Measurements from ENCODE around the gene IER5L.

The IER5L gene

DNA sequence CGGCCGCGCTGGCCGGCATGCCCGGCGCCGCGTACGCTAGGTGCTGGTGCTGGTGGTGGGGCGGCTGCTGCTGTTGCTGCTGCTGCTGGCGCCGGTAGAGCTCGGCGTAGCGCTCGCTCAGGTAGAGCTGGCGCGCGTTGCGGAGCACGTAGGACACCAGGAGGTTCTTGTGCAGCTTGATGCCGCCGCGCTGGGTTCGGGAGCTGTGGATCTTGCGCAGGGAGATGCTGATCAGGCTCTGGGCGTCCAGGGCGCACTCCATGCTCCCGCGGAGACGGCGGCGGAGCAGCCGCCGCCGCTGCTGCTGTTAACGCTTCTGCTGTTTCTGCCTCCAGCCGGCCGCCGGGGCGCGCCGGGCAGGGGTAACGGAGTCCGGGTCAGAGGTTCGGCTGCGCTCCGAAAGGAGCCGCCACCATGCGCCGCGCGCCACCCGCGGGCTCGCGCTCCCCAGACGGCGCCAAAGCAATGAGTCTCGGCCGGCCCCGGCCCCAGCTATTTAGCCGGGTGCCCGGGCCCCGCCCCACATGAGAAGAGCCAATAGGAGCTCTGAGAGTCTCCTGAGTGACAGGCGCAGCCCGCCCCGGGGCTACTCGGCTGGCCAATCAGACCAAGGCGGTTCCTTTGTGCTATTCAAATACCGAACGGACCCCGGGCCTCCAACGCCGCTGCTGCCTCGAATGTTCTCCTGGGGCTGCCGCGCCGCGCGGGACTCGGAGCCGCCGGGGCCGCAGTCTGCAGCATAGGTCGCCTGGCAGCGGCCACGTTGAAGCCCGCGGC lies at the start of gene IER5L:
Gene IER5L, minus strand, starts transcription at position 471 of the 777 bp plus-strand sequence. Its CDS starts 209 bp downstream, at position 262.
- peak; percentile 98 for DNase-seq (ENCODE audit: low read depth, low spot score)

DNA sequence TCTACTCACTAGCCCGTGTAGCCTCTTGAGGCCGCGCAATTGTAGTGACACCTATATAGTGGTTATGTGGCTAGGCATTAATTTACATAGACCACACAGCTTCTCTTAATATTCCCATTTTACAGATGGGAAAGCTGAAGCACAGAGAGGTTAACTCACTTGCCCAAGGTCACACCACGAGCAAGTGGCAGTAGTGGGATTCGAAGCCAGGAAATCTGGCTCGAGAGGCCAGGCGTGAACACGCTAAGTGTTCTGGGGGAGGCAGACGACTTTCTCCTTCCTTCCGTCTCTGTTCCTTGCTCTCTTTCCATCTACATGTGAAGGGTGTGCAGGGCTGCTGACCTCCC lies 49.8 kb upstream of the IER5L start:
- DNase-seq (ENCODE audit: low read depth, low spot score) = no peak

DNA sequence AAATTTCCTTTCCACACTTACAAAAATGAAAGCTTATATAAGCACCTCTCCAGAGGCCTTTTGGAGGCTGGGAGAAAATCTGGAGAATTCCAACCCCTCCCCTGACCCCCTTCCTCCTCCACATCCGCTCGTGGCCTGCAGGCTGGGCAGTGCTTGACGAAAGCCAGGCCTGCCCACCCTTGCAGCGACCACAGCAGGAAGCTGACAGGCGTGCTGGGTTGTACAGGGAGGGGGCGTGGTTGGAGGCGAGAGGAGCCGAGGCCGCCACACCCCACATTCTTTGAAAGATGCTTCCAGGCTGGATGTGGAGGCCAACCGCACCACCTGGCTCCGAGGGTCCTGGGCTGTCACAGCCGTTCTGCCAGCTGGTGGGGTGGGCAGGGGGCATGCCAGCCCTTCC lies 47.8 kb upstream of the IER5L start:
- peak; percentile 97 for DNase-seq (ENCODE audit: low read depth, low spot score)

DNA sequence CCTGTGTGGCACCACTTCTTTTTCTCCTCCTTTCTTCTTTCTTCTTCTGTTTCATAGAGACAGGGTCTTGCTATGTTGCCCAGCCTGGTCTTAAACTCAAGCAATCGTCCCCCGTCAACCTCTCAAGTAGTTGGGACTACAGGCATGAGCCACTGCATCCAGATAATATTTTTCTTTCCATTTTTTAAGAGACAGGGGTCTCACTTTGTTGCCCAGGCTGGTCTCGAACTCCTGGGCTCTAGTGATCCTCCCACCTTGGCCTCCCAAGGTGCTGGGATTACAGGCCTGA lies 47.4 kb upstream of the IER5L start:
- no peak for DNase-seq (ENCODE audit: low read depth, low spot score)

DNA sequence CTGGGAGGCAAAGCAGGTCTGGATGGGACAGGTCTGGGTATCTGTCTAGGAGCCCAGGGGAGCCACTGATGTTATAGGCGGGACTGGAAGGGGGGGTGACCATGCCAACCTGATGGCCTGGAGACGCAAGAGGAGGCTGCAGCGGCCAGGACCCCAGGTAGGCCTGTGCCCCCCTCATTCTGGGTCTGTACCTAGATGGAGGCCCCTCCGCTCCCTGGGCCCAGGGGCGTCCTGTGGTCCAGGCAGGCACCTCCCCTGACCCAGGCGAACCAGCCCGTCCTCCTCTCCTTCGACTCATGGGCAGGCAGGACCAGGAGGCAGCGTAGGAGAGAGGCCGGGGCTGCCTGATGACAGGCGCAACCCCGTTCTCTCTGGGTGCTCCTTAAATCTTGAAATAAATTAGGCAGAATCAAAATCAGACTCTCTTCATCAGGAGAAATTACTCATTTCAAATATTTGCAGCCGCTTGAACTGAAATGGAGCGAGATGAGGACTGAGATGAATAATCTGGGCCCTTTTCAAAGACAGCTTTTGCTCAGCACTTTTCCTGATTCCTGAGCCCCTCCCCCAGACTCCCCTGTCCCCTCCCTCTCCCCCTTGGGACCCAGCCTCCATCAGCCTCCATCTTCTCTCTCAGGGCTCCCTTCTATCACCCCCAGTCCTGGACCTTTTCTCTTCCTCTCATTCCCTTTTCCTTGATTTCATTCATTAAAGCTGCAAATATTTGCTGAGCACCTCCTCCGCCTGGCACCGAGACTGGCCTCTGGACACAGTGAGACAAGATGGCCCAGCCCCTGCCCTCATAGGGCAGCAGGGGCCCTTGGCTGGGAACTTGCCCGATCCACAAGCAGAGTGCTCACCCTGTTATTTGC lies 46.8 kb upstream of the IER5L start:
- DNase-seq (ENCODE audit: low read depth, low spot score) = no peak

DNA sequence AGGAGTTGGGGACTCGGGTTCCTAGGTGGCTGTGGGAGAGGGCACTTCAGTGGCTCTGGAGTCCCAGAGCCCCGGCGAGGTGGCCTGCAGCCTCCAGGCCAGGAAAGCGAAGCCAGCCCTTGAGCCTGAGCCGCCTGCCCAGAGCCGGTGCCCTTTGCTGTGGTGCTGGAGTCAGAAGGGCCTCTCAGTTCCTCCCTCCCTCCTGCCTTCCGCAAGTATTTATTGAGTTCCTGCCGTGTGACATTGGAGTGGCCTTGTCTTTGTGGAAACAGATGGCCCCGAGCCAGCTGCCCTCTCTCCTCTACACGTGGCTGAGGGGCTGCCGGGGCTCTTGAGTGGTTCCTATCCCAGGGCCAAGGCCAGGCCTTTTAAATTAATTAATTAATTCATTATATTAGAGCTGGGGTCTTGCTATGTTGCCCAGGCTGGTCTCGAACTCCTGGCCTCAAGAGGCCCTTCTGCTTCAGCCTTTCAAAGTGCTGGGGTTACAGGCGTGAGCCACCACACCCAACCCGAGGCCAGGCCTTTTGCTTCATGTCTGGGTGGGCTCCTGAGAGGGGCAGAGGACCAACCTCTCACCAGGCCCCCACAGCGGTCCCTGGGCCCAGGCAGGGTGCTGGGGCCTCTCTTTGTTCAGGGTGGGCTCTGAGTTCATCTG lies 45.6 kb upstream of the IER5L start:
- no peak for DNase-seq (ENCODE audit: low read depth, low spot score)

DNA sequence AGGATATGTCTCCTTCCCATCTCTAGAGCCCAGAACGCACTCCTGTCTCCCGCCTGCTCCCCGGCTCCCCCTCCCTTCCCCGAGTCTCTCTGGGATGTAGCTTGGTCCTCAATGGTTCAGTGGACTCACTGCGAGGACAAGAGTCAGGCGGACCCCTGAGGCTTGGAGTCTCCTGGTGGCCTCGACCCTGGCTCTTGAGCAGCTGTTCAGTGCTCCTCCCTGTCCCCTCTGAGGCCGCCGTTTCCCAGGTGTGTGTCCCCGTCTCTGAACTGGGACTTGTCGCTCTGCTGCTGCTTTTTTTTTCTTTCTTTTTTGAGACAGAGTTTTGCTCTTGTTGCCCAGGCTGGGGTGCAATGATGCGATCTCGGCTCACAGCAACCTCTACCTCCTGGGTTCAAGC lies 44.8 kb upstream of the IER5L start:
- DNase-seq (ENCODE audit: low read depth, low spot score) = no peak

DNA sequence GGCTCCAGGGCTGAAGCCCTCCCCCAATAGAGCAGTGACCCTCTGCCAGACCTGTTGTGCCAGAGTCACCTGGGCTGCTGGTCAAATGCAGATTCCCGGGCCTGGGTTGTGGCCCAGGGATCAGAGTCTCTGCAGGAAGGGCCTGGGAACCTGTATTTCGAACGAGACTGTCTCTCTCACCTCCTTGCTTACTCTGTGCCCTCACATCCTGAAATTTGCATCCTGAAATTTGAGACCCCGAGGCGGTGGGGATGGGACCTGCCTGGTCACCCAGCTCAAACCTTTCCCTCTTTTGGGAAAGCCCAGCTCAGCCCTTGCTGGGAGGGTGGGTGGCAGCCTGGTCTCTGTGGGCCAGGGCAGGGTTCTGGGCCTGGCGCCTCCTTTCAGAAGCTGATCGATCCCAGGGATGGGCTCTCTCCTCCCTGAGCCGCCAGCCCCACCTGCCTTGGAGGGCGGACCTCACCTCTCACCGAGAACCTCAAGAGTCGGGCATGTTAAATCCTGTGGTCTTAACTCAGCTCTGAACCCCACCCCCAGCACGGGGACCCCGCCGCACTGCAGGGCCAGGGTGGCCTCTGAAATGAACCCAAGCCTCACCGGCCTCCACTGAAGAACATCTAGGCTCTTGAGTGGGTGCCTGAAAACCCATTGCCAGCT lies 44.0 kb upstream of the IER5L start:
- DNase-seq (ENCODE audit: low read depth, low spot score) = no peak

DNA sequence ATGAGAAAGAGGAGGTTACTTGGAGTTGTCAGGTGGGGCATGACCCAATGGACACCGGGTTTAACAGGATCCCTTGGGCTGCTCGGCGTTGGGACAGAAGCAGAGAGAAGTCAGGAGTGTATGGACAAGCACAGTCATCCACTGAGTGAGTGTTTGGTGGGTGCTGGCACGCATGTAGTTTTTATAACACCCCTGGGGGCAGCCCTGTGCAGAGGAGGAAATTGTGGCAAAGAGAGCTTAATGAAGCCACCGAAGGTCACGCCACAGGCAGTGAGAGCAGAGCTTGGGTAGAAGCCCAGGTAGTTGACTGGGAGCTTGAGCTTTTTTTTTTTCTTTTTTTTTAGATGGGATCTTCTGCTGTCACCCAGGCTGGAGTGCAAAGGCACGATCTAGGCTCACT lies 43.2 kb upstream of the IER5L start:
- DNase-seq (ENCODE audit: low read depth, low spot score) = no peak

DNA sequence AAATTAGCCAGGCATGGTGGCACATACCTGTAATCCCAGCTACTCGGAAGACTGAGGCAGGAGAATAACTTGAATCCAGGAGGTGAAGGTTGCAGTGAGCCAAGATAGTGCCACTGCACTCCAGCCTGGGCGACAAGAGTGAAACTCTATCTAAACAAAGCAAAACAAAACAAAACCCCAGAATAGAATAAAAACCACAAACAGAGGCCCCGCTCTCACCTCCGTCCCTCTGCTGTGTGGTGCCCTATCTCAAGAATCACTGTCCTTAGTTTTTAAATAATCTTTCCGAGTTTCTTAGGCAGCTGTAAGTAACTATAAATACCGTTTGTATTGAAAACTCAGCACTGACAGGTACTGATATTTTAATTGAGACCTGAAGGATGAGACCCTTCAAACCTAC lies 42.7 kb upstream of the IER5L start:
- no peak for DNase-seq (ENCODE audit: low read depth, low spot score)

DNA sequence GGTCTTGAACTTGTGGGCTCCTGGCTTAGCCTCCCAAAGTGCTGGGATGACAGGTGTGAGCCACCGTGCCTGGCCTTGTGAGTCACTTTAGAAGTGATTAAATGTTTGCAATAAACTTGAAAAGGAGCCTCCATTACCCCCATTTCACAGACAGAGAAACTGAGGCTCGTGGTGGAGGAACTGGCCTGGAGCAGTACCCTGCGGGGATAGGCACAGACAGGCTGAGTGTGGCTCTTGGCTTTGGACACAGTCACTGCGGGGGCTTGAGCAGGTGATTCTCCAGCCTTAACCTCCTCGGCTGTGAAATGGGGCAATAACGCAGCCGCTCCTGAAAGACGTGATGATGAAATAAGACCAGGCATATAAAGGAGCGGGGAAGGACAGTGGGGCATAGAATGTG lies 40.9 kb upstream of the IER5L start:
- no peak for DNase-seq (ENCODE audit: low read depth, low spot score)

DNA sequence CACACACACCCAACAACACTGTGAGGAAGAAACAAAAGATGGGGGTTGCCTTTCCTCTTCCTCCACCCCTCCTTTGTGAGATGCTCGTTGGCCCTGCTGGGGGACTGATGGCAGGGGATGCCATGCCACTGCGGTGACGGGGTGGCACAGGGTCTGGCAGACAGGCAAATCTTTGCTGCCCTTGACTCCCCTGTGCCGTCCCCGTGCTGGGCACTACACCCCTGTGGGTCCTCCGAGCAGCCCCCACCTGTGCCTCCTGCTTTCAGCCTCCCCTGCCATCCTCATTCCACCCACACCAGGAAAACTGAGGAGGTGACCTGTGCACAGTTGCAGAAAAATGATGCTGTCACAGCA lies 40.2 kb upstream of the IER5L start:
- DNase-seq (ENCODE audit: low read depth, low spot score) = no peak

DNA sequence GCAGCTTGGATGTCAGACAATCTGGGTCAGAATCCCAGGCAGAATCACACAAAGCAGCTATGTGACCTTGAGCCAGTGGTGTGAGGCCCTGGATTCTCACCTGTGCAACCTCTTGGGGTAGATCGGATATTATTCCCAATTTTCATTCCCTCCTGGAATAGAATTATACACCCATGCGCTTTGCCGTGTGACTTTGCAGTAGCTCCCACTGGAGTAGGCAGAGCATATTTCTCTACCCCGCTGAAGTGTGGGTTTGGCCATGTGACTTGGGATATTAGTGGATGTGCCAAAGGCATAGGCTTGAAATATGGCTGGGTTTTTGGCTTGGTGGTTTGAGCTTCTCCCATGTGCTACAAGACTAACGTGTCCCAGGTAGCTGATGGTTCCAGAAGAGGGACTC lies 35.5 kb upstream of the IER5L start:
- no peak for DNase-seq (ENCODE audit: low read depth, low spot score)

DNA sequence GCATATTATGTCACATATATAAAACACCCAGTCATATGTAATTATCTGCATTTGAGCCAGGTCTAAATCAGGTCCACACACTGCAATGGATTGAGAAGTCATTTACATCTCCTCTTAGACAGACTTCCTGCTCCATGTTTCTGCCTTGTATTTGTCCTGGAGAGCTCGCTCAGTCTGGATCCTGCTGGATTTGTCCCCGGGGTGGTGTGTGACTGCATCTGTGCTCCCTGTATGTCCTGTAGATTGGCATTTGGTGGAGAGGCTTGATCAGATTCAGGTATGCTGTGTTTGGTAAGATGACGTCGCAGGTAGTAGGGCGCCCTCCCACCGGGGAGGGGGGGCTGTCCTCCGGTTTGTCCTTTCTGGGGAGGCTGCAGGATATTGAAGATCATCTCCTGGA lies 33.6 kb upstream of the IER5L start:
- DNase-seq (ENCODE audit: low read depth, low spot score) = no peak

DNA sequence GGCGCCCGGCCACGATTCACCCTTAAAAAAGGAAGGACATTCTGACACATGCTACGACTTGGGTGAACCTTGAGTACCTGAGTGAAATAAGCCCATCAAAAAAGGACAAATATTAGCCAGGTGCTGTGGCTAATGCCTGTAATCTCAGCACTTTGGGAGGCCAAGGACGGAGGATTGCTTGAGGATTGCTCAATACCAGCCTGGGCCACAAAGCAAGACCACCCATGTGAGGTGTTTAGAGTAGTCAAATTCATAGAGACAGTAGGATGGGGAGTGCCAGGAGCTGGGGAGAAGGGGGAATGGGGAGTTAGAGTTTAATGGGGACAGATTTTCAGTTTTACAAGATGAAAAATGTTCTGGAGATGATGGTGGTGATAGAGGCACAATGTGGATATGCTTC lies 32.1 kb upstream of the IER5L start:
- no peak for DNase-seq (ENCODE audit: low read depth, low spot score)

DNA sequence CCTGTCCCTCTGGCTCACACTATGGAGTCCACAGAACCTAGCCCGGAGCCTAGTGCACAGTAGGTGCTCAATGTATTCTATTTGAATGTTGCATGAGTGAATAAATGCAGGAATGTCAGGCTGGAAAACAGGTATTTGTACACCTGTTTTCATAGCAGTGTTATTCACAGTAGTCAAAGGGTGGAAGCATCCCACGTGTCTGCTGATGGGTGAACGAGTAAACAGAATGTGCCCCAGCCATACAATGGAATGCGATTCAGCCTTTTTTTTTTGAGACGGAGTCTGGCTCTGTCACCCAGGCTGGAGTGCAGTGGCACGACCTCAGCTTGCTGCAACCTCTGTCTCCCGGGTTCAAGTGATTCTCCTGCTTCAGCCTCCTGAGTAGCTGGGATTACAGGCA lies 31.5 kb upstream of the IER5L start:
- DNase-seq (ENCODE audit: low read depth, low spot score) = no peak

DNA sequence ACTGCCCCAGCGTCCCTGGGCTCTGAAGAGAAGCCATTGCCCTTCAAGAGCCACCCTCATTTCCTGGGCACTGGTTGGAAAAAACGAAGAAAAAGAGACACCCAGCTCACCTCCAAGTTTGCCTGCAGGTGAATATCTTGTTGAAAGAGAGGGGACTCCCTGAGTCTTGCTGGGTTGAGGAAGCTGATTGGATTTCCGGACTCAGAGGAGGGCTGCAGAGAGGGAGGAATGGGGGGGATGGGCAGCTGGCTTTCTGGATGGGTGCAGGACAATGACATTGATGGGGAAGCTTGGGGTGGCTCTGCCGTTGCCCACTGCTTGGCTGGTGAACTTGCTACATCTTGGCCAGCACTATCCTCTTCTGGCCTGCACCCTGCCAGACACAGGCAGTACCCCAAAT lies 31.0 kb upstream of the IER5L start:
- DNase-seq (ENCODE audit: low read depth, low spot score) = no peak

DNA sequence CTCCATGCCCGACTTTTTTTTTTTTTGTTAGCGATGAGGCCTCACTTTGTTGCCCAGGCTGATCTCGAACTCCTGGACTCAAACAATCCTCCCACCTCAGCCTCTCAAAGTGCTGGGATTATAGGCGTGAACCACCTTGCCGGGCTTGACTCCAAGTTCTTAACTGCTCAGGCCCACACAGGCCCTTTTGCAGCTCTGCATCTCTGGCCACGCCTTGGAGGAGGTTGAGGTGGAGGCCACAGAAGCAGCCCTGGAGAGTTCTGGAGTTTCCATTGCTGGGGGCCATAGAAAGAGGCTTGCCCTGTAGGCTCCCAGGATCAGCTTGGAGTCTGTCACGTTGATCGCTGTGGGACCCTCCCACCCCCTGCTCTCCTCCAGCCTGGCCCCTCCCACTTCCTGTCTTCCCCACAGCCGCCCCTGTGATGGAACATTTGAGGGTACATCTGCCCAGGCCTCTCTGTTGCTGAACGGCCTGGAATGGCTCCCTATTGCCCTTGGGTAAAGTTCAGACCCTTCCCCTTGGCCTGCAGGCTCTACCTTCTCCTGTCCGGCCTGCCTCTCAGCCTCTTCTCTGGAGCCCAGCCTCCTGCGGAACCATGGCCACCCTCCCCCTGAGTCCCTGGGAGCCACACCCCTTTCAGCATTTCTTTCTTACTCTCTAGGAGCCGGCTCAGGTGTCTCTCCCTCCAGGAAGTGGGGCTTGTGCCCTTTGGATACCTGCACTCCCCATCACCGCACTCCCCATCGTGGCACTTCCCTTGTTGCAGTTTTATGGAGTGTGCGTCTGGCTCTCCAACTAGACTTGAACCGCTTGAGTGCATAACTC lies 30.4 kb upstream of the IER5L start:
- DNase-seq (ENCODE audit: low read depth, low spot score) = peak; percentile 90

DNA sequence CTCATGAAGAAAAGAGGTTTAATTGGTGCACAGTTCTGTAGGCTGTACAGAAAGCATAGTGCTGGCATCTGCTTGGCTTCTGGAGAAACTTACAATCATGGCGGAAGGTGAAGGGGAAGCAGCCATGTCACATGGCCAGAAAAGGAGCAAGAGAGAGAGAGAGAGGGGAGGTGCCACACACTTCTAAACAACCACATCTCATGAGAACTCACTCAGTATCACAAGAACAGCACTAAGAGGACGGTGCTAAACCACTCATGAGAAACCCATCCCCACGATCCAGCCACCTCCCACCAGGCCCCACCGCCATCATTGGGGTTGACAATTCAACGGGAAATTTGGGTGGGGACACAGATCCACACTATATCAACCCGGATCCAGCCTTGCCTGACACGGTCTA lies 28.8 kb upstream of the IER5L start:
- no peak for DNase-seq (ENCODE audit: low read depth, low spot score)

DNA sequence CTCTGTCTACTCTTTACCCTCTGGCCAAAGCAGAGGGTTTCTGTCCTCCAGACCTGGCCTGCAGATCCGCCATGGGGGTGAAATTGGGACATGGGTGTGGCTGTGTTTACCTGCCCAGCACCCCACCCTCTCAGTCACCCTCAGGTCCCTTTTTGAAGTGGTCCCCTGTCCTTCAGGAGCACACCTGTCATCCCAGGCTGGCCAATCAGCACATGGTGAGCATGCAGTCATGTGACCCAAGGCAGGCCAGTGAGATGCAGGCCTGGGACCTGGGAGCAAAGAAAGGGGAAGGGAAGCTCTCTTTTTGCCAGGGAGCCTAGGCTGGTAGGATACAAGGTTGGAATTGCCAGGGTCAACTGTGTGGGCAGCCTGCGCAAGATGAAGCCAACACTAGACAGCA lies 28.3 kb upstream of the IER5L start:
- no peak for DNase-seq (ENCODE audit: low read depth, low spot score)

DNA sequence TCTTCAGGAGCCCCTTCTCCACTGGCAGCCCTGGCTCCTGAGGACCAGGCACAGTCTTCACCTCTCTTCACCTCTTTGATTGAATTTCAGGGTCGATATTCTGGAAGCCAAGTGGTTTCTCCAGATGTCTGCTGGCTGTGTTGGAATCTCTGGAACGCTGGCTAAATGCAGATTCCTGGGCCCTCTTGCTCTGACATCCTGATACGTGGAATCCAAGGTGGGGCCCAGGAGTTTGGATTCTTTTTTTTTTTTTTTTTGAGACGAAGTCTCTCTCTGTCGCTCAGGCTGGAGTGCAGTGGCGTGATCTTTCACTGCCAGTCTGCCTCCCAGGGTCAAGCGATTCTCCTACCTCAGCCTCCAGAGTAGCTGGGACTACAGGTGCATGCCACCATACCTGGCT lies 26.8 kb upstream of the IER5L start:
- no peak for DNase-seq (ENCODE audit: low read depth, low spot score)

DNA sequence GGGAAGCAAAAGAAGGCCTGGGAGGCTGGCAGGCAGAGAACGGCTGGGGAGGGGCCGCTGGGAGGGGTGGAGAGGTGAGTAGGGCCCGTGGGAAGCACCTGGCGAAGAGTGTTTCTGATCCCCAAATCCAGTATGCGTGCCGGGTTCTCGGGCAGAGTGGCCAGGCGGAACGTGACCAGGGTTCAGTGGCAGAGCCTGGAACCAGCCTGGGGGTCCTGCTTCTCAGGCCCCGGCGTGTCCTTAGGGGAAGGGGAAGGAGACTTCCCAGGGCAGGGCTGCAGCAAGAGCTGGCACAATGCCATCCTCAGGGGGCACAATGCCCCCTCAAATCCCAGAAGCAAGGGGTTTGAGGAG lies 25.5 kb upstream of the IER5L start:
- DNase-seq (ENCODE audit: low read depth, low spot score) = no peak

Measured in ELF-1 (cell line).